Spleen (tissue), 7 donors: ENCODE data around the gene MSANTD1.

Source experiments
- CTCF ChIP-seq, 11 experiments: fragments of 200-600 bp in 7 of 11; fragments of 450-650 bp in 4 of 11; sonication (generic) in 4 of 11; IDR thresholded peaks in 8 of 11; conservative IDR thresholded peaks in 3 of 11; 1 replicate in 7 of 11; 2 replicates in 4 of 11; pipeline versions ENCODE4 v1.4.0 to v1.8.0; 2016 to 2021; ENCODE audit warnings: antibody characterized with exemption in 11 of 11, inconsistent platforms in 4 of 11, mild to moderate bottlenecking in 1 of 11
- POLR2A ChIP-seq, 3 donors: fragments of 450-650 bp; IDR thresholded peaks; one replicate each; pipeline ENCODE4 v1.5.1; 2017; ENCODE audit warnings: antibody characterized with exemption in 3 of 3, mild to moderate bottlenecking in 1 of 3
- POLR2AphosphoS5 ChIP-seq, 3 donors: sonication (generic); formaldehyde crosslinking; IDR thresholded peaks; one replicate each; pipeline ENCODE4 v1.5.1; 2017; ENCODE audit warnings: antibody characterized with exemption in 3 of 3
- donor health status: DM: no; HTN: no; CAD: no; lungs with moderate emphysema.
- donor health status: DM: no; HTN: no; CAD: no.
- donor health status: DM: no; HTN: no; CAD: no.

- TF ChIP-seq CTCF (IDR thresholded peaks at IDR 0.05 in 8 of 11, conservative IDR thresholded peaks at IDR 0.05 in 3 of 11) (no peak), POLR2A (IDR thresholded peaks at IDR 0.05) (no peak), POLR2AphosphoS5 (IDR thresholded peaks at IDR 0.05) (no peak)
Measured at GRCh38 chr4:3240936-3241522, 7.9 kb upstream of the MSANTD1 start.
